Keratinocyte (primary cell): ENCODE measurements around the gene NCK2.

ENCODE experiments used
- CTCF ChIP-seq, 3 experiments: IDR thresholded peaks in 1 of 3; conservative IDR thresholded peaks in 1 of 3; optimal IDR thresholded peaks in 1 of 3; 2 replicates in 2 of 3; 3 replicates in 1 of 3; pipeline versions ENCODE3 to v1.5.1; 2011; ENCODE audit warnings: low read length in 3 of 3, mild to moderate bottlenecking in 3 of 3, moderate library complexity in 2 of 3, control low read depth in 1 of 3, inconsistent platforms in 1 of 3; ENCODE audit not compliant: insufficient read depth in 2 of 3; ENCODE audit errors: extremely low read depth in 1 of 3
- EZH2 ChIP-seq: IDR thresholded peaks from one replicate; pipeline ENCODE4 v1.6.1; 2012; ENCODE audit warnings: inconsistent platforms, mild to moderate bottlenecking, low read length, moderate library complexity

GRCh38 chr2:105712981-105713596 lies 31.6 kb upstream of the NCK2 start:
- TF ChIP-seq CTCF (optimal IDR thresholded peaks at IDR 0.05 in 1 of 3, IDR thresholded peaks at IDR 0.05 in 1 of 3, conservative IDR thresholded peaks at IDR 0.05 in 1 of 3; ENCODE audit: extremely low read depth in 1 of 3, insufficient read depth in 2 of 3, low read length in 3 of 3) = no peak
- TF ChIP-seq EZH2 = no peak
